Transverse colon (tissue), 4 donors: ENCODE results near the gene FYCO1. TPM values are rescaled to one million over a fixed set of nuclear protein-coding genes. Genes with fewer than 3 reads are reported as not detected.

Experiments
- DNase-seq: peaks from one replicate; pipeline ENCODE4 v3.0.0-alpha.2; 2019
- H3K27ac ChIP-seq, 4 donors: fragments of 200-600 bp; sonication (generic); 2 replicates each; pipeline ENCODE4 v1.5.1; 2016 to 2018; ENCODE audit warnings: inconsistent platforms in 4 of 4
- H3K27me3 ChIP-seq: fragments of 200-600 bp; sonication (generic); 2 replicates; pipeline ENCODE4 v1.5.1; 2017; ENCODE audit warnings: inconsistent platforms
- H3K36me3 ChIP-seq, 4 donors: fragments of 200-600 bp; sonication (generic); 2 replicates each; pipeline ENCODE4 v1.5.1; 2017 to 2019; ENCODE audit warnings: inconsistent platforms in 4 of 4
- H3K4me1 ChIP-seq, 4 donors: fragments of 200-600 bp; sonication (generic); 2 replicates each; pipeline ENCODE4 v1.5.1; 2017 to 2020; ENCODE audit warnings: inconsistent platforms in 4 of 4
- H3K4me3 ChIP-seq, 4 donors: fragments of 200-600 bp; sonication (generic); 1 replicate in 1 of 4; 2 replicates in 3 of 4; pipeline versions ENCODE4 v1.5.1 to v1.6.1; 2017 to 2019; ENCODE audit warnings: inconsistent platforms in 4 of 4
- H3K9me3 ChIP-seq, 2 donors: fragments of 200-600 bp; sonication (generic); 2 replicates each; pipeline ENCODE4 v1.5.1; 2017 to 2019; ENCODE audit warnings: inconsistent platforms in 2 of 2
- CTCF ChIP-seq, 5 experiments: fragments of 200-600 bp in 3 of 5; fragments of 450-650 bp in 2 of 5; sonication (generic) in 3 of 5; IDR thresholded peaks; 1 replicate in 2 of 5; 2 replicates in 3 of 5; pipeline ENCODE4 v1.5.1; 2016 to 2017; ENCODE audit warnings: antibody characterized with exemption in 5 of 5, inconsistent platforms in 3 of 5, mild to moderate bottlenecking in 2 of 5, moderate library complexity in 1 of 5
- EP300 ChIP-seq: sonication (generic); formaldehyde crosslinking; IDR thresholded peaks from one replicate; pipeline ENCODE4 v1.6.1; 2017; ENCODE audit warnings: antibody characterized with exemption, low read depth
- POLR2A ChIP-seq: fragments of 450-650 bp; IDR thresholded peaks from one replicate; pipeline ENCODE4 v1.6.1; 2016; ENCODE audit warnings: antibody characterized with exemption, mild to moderate bottlenecking, moderate library complexity
- POLR2AphosphoS5 ChIP-seq, 3 donors: sonication (generic); formaldehyde crosslinking; IDR thresholded peaks; one replicate each; pipeline ENCODE4 v1.6.1; 2016; ENCODE audit warnings: antibody characterized with exemption in 3 of 3
- WGBS, 2 donors: methylation state at CpG; one replicate each; pipeline ENCODE4 v1.1.5; 2018; ENCODE audit warnings: low coverage in 1 of 2; 5-methylcytosine and 5-hydroxymethylcytosine counted together
- in situ Hi-C, 4 donors: fragments of 200-750 bp; cut with MboI; loops; one replicate each; pipeline versions ENCODE4 v1.15.0 to v1.15.1; 2017; ENCODE audit warnings: low sequenced_read_pairs in 3 of 4, low pct_ligation_motif_present in 1 of 4, low pct_unique_long_range_greater_than_20kb in 1 of 4
- intact Hi-C: fragments of 100-400 bp; cut with DNase I; formaldehyde crosslinking; loops from one replicate; pipeline ENCODE4 v1.15.1; 2023; ENCODE audit warnings: low total_unique reads
- total RNA-seq, 4 donors: library from RNA; depleted of rRNA; stranded (reverse); fragments of >200 nt; gene quantifications; one replicate each; pipeline ENCODE4 v1.1.0, GENCODE V29; 2016

The FYCO1 gene
- total RNA-seq, 4 donors from 2014 or later, result 34.5 to 40.0 (median 38.1) TPM

- Histone ChIP-seq H3K9me3 (no peaks in the 10 kb centered on the region), H3K27ac (peak overlapping the region in 2 of 4 donors; percentile 11 to 18), H3K4me3 (no peak overlapping the region), H3K27me3 (no peaks in the 10 kb centered on the region), H3K4me1 (no peaks in the 10 kb centered on the region), H3K36me3 (peaks cover 0 to 84% (median 35%) of the 10 kb centered on the region in 4 donors)
- TF ChIP-seq CTCF (IDR thresholded peaks at IDR 0.05) (no peak), POLR2AphosphoS5 (IDR thresholded peaks at IDR 0.05) (no peak), EP300 (no peak), POLR2A (no peak)
- in situ Hi-C loops (no loop called here), intact Hi-C loops (no loop called here)
- no peak for DNase-seq
- 87% methylated on average over 6 of the region's 6 CpGs; no CpG with 5 or more reads in 1 of the 2 donors for WGBS, 2 donors
Measured at GRCh38 chr3:45958321-45958791, 37.3 kb downstream of the FYCO1 start.

GRCh38 chr3:45957586-45957985 is 38.0 kb downstream of the FYCO1 start:
- peak overlapping the region in 1 of 4 donors; percentile 18 for H3K27ac ChIP-seq

GRCh38 chr3:45955706-45956105 is 39.9 kb downstream of the FYCO1 start:
- H3K36me3 ChIP-seq, result peaks cover 0 to 79% (median 38%) of the 10 kb centered on the region in 4 donors
- H3K4me1 ChIP-seq, result no peaks in the 10 kb centered on the region
- H3K27me3 ChIP-seq, result no peaks in the 10 kb centered on the region
- H3K27ac ChIP-seq, result no peak overlapping the region
- no peak for TF ChIP-seq POLR2AphosphoS5 (IDR thresholded peaks at IDR 0.05)
- no peak for TF ChIP-seq CTCF (IDR thresholded peaks at IDR 0.05)
- TF ChIP-seq EP300, result no peak
- no peak for TF ChIP-seq POLR2A
- DNase-seq, result no peak
- WGBS, 2 donors, result 89% methylated on average over 4 of the region's 4 CpGs; no CpG with 5 or more reads in 1 of the 2 donors
- intact Hi-C loops (no loop called here), in situ Hi-C loops (no loop called here)
- no peak overlapping the region for H3K4me3 ChIP-seq
- no peaks in the 10 kb centered on the region for H3K9me3 ChIP-seq

More at GRCh38 chr3:45957586-45957985, 38.0 kb downstream of the FYCO1 start:
- Histone ChIP-seq H3K4me1 (no peaks in the 10 kb centered on the region), H3K27me3 (no peaks in the 10 kb centered on the region), H3K36me3 (peaks cover 0 to 85% (median 38%) of the 10 kb centered on the region in 4 donors), H3K9me3 (no peaks in the 10 kb centered on the region), H3K4me3 (no peak overlapping the region)
- WGBS, 2 donors, result 80% methylated on average over 5 of the region's 5 CpGs; no CpG with 5 or more reads in 1 of the 2 donors
- TF ChIP-seq CTCF (IDR thresholded peaks at IDR 0.05) (no peak), POLR2AphosphoS5 (IDR thresholded peaks at IDR 0.05) (no peak), EP300 (no peak), POLR2A (no peak)
- DNase-seq, result no peak
- in situ Hi-C loops, result no loop called here
- intact Hi-C loops, result no loop called here

- intact Hi-C loops, result no loop called here
- Histone ChIP-seq H3K36me3 (peaks cover 0 to 73% (median 35%) of the 10 kb centered on the region in 4 donors), H3K4me3 (no peak overlapping the region), H3K27ac (no peak overlapping the region), H3K27me3 (no peaks in the 10 kb centered on the region), H3K4me1 (no peaks in the 10 kb centered on the region), H3K9me3 (no peaks in the 10 kb centered on the region)
- in situ Hi-C loops, result no loop called here
- no peak for DNase-seq
- WGBS, 2 donors, result 84 to 100% methylated on average over 1 to 11 of the region's 11 CpGs
- no peak for TF ChIP-seq POLR2AphosphoS5 (IDR thresholded peaks at IDR 0.05)
- TF ChIP-seq POLR2A, result no peak
- TF ChIP-seq CTCF (IDR thresholded peaks at IDR 0.05), result no peak
- no peak for TF ChIP-seq EP300
Measured at GRCh38 chr3:45955017-45955647, 40.5 kb downstream of the FYCO1 start.
